HUES48 (cell line): Measurements from ENCODE around the gene COX15.

ENCODE experiments used
- H3K27ac ChIP-seq: one replicate; pipeline ENCODE4 v1.7.0; 2013; ENCODE audit warnings: low read depth, low read length, inconsistent platforms
- H3K27me3 ChIP-seq: 2 replicates; pipeline ENCODE4 v1.6.1; 2013; ENCODE audit warnings: mild to moderate bottlenecking, low read length; ENCODE audit not compliant: control insufficient read depth, insufficient read depth
- H3K36me3 ChIP-seq: 2 replicates; pipeline ENCODE4 v1.6.1; 2013; ENCODE audit warnings: low read length; ENCODE audit not compliant: control insufficient read depth, insufficient read depth
- H3K4me1 ChIP-seq: 2 replicates; pipeline ENCODE4 v1.6.1; 2013; ENCODE audit warnings: mild to moderate bottlenecking, low read length; ENCODE audit not compliant: control insufficient read depth, insufficient read depth
- H3K4me3 ChIP-seq: 2 replicates; pipeline ENCODE4 v1.5.1; 2013; ENCODE audit warnings: mild to moderate bottlenecking, low read depth, low read length
- H3K9ac ChIP-seq: 2 replicates; pipeline ENCODE4 v1.6.1; 2013; ENCODE audit warnings: mild to moderate bottlenecking, low read depth, low read length, moderate library complexity
- H3K9me3 ChIP-seq: 2 replicates; pipeline ENCODE4 v1.6.1; 2013; ENCODE audit warnings: low read length; ENCODE audit not compliant: control insufficient read depth, insufficient read depth

Gene COX15

GRCh38 chr10:99708428-99709012 is 23.4 kb downstream of the COX15 start:
- peaks cover 79% of the 10 kb centered on the region for H3K36me3 ChIP-seq
- H3K4me3 ChIP-seq, result no peak overlapping the region
- H3K27ac ChIP-seq, result no peak overlapping the region

GRCh38 chr10:99700649-99701048 is 31.3 kb downstream of the COX15 start:
- H3K27ac ChIP-seq, result no peak overlapping the region
- H3K36me3 ChIP-seq, result peaks cover 84% of the 10 kb centered on the region
- no peak overlapping the region for H3K4me3 ChIP-seq
- H3K27me3 ChIP-seq, result no peaks in the 10 kb centered on the region
- no peak overlapping the region for H3K9ac ChIP-seq
- no peaks in the 10 kb centered on the region for H3K4me1 ChIP-seq
- no peaks in the 10 kb centered on the region for H3K9me3 ChIP-seq

More at GRCh38 chr10:99708428-99709012, 23.4 kb downstream of the COX15 start:
- Histone ChIP-seq H3K9ac (no peak overlapping the region), H3K4me1 (no peaks in the 10 kb centered on the region), H3K27me3 (no peaks in the 10 kb centered on the region), H3K9me3 (no peaks in the 10 kb centered on the region)

GRCh38 chr10:99698504-99699080 is 33.3 kb downstream of the COX15 start:
- Histone ChIP-seq H3K9me3 (no peaks in the 10 kb centered on the region), H3K27me3 (no peaks in the 10 kb centered on the region), H3K36me3 (peaks cover 69% of the 10 kb centered on the region), H3K4me3 (no peak overlapping the region), H3K4me1 (no peaks in the 10 kb centered on the region), H3K9ac (no peak overlapping the region), H3K27ac (no peak overlapping the region)

GRCh38 chr10:99695761-99696160 is 36.2 kb downstream of the COX15 start:
- no peak overlapping the region for H3K4me3 ChIP-seq
- no peak overlapping the region for H3K9ac ChIP-seq
- no peak overlapping the region for H3K27ac ChIP-seq
- H3K27me3 ChIP-seq, result no peaks in the 10 kb centered on the region
- peaks cover 72% of the 10 kb centered on the region for H3K36me3 ChIP-seq
- no peaks in the 10 kb centered on the region for H3K9me3 ChIP-seq
- no peaks in the 10 kb centered on the region for H3K4me1 ChIP-seq

GRCh38 chr10:99693933-99694583 is 37.9 kb downstream of the COX15 start:
- peaks cover 59% of the 10 kb centered on the region for H3K36me3 ChIP-seq
- H3K4me1 ChIP-seq, result no peaks in the 10 kb centered on the region
- no peaks in the 10 kb centered on the region for H3K9me3 ChIP-seq
- no peaks in the 10 kb centered on the region for H3K27me3 ChIP-seq
- H3K4me3 ChIP-seq, result no peak overlapping the region
- no peak overlapping the region for H3K9ac ChIP-seq
- H3K27ac ChIP-seq, result no peak overlapping the region

- H3K4me1 ChIP-seq, result no peaks in the 10 kb centered on the region
- H3K27ac ChIP-seq, result no peak overlapping the region
- no peak overlapping the region for H3K9ac ChIP-seq
- H3K27me3 ChIP-seq, result no peaks in the 10 kb centered on the region
- peaks cover 27% of the 10 kb centered on the region for H3K36me3 ChIP-seq
- H3K4me3 ChIP-seq, result no peak overlapping the region
- H3K9me3 ChIP-seq, result no peaks in the 10 kb centered on the region
These were observed 42.5 kb downstream of the COX15 start for GRCh38 chr10:99689461-99689860.

GRCh38 chr10:99685597-99685967 is 46.3 kb downstream of the COX15 start:
- no peak overlapping the region for H3K4me3 ChIP-seq
- H3K27ac ChIP-seq, result no peak overlapping the region
- H3K9me3 ChIP-seq, result no peaks in the 10 kb centered on the region
- H3K4me1 ChIP-seq, result no peaks in the 10 kb centered on the region
- no peaks in the 10 kb centered on the region for H3K27me3 ChIP-seq
- H3K36me3 ChIP-seq, result peaks cover 25% of the 10 kb centered on the region
- no peak overlapping the region for H3K9ac ChIP-seq

- Histone ChIP-seq H3K36me3 (peaks cover 33% of the 10 kb centered on the region), H3K27ac (no peak overlapping the region), H3K4me3 (no peak overlapping the region), H3K9ac (no peak overlapping the region), H3K4me1 (no peaks in the 10 kb centered on the region), H3K27me3 (no peaks in the 10 kb centered on the region), H3K9me3 (no peaks in the 10 kb centered on the region)
These were observed 49.2 kb downstream of the COX15 start for GRCh38 chr10:99682752-99683151.
